ENCODE data around the gene PLD4. TPM values are rescaled to one million over a fixed set of nuclear protein-coding genes. Genes with fewer than 3 reads are reported as not detected.

The PLD4 gene
- total and polyA plus RNA-seq, 2 experiments from 2014 or later: not detected

GRCh38 chr14:104972301-104973134 is 47.8 kb downstream of the PLD4 start (continued):
- TF ChIP-seq, protein P1, sequence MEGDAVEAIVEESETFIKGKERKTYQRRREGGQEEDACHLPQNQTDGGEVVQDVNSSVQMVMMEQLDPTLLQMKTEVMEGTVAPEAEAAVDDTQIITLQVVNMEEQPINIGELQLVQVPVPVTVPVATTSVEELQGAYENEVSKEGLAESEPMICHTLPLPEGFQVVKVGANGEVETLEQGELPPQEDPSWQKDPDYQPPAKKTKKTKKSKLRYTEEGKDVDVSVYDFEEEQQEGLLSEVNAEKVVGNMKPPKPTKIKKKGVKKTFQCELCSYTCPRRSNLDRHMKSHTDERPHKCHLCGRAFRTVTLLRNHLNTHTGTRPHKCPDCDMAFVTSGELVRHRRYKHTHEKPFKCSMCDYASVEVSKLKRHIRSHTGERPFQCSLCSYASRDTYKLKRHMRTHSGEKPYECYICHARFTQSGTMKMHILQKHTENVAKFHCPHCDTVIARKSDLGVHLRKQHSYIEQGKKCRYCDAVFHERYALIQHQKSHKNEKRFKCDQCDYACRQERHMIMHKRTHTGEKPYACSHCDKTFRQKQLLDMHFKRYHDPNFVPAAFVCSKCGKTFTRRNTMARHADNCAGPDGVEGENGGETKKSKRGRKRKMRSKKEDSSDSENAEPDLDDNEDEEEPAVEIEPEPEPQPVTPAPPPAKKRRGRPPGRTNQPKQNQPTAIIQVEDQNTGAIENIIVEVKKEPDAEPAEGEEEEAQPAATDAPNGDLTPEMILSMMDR (conservative IDR thresholded peaks at IDR 0.05; ENCODE audit: low read depth in 2 of 2): no peak
- no peak for TF ChIP-seq ZNF462 (CRISPR knock-in tag; IDR thresholded peaks at IDR 0.05)
- no peak for TF ChIP-seq NANOG (IDR thresholded peaks at IDR 0.05; ENCODE audit: borderline replicate concordance)

- ATAC-seq (no peak), DNase-seq (ENCODE audit: low spot score) (no peak)
- no peaks in the 10 kb centered on the region for H3K9me2 ChIP-seq (ENCODE audit: insufficient read depth)
- no peaks in the 10 kb centered on the region for H3K36me3 ChIP-seq (ENCODE audit: insufficient read depth)
- H3F3A ChIP-seq (replicated peaks; ENCODE audit: low read depth): no peaks in the 10 kb centered on the region
- Mint-ChIP-seq H3K9me3 (no peaks in the 10 kb centered on the region), H3K27ac (no peak overlapping the region), H3K4me3 (no peak overlapping the region), H3K4me1 (peaks cover 11% of the 10 kb centered on the region; the same call in 2 of the 3 replicates), H3K27me3 (ENCODE audit: insufficient read depth, low read depth, poor library complexity) (peaks cover 30% of the 10 kb centered on the region), H3K36me3 (ENCODE audit: low read depth) (no peaks in the 10 kb centered on the region)
- H3K4me1 ChIP-seq (ENCODE audit: insufficient read depth): peaks cover 6% of the 10 kb centered on the region; the same call in 1 of the 2 replicates
- H3K27me3 ChIP-seq (ENCODE audit: insufficient read depth): peaks cover 18% of the 10 kb centered on the region
- no peaks in the 10 kb centered on the region for H3K79me2 ChIP-seq (replicated peaks; ENCODE audit: insufficient read depth)
- H3K27ac ChIP-seq (ENCODE audit: low read depth): no peak overlapping the region
- H3K4me3 ChIP-seq: no peak overlapping the region
- no peak overlapping the region for H3K4me2 ChIP-seq
- no peaks in the 10 kb centered on the region for H4K20me1 ChIP-seq (replicated peaks; ENCODE audit: insufficient read depth)
- no peak overlapping the region for H2AFZ ChIP-seq
- no peak for TF ChIP-seq POLR2AphosphoS5 (IDR thresholded peaks at IDR 0.05; ENCODE audit: low read depth)
- no peak for TF ChIP-seq EZH2phosphoT487 (IDR thresholded peaks at IDR 0.05; ENCODE audit: unreplicated experiment)
- TF ChIP-seq, protein P2, sequence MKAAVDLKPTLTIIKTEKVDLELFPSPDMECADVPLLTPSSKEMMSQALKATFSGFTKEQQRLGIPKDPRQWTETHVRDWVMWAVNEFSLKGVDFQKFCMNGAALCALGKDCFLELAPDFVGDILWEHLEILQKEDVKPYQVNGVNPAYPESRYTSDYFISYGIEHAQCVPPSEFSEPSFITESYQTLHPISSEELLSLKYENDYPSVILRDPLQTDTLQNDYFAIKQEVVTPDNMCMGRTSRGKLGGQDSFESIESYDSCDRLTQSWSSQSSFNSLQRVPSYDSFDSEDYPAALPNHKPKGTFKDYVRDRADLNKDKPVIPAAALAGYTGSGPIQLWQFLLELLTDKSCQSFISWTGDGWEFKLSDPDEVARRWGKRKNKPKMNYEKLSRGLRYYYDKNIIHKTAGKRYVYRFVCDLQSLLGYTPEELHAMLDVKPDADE (IDR thresholded peaks at IDR 0.05): no peak
- TF ChIP-seq, protein P3, sequence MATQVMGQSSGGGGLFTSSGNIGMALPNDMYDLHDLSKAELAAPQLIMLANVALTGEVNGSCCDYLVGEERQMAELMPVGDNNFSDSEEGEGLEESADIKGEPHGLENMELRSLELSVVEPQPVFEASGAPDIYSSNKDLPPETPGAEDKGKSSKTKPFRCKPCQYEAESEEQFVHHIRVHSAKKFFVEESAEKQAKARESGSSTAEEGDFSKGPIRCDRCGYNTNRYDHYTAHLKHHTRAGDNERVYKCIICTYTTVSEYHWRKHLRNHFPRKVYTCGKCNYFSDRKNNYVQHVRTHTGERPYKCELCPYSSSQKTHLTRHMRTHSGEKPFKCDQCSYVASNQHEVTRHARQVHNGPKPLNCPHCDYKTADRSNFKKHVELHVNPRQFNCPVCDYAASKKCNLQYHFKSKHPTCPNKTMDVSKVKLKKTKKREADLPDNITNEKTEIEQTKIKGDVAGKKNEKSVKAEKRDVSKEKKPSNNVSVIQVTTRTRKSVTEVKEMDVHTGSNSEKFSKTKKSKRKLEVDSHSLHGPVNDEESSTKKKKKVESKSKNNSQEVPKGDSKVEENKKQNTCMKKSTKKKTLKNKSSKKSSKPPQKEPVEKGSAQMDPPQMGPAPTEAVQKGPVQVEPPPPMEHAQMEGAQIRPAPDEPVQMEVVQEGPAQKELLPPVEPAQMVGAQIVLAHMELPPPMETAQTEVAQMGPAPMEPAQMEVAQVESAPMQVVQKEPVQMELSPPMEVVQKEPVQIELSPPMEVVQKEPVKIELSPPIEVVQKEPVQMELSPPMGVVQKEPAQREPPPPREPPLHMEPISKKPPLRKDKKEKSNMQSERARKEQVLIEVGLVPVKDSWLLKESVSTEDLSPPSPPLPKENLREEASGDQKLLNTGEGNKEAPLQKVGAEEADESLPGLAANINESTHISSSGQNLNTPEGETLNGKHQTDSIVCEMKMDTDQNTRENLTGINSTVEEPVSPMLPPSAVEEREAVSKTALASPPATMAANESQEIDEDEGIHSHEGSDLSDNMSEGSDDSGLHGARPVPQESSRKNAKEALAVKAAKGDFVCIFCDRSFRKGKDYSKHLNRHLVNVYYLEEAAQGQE (IDR thresholded peaks at IDR 0.05; ENCODE audit: unreplicated experiment): no peak
- TF ChIP-seq JUNB (IDR thresholded peaks at IDR 0.05; ENCODE audit: unreplicated experiment): no peak
- TF ChIP-seq STAT1 (IDR thresholded peaks at IDR 0.05; ENCODE audit: unreplicated experiment): no peak
Measured at GRCh38 chr14:104973135-104973384, 48.4 kb downstream of the PLD4 start.
